Neural cell (in vitro differentiated cells): ENCODE data around the gene SRSF7. TPM values are rescaled to one million over a fixed set of nuclear protein-coding genes. Genes with fewer than 3 reads are reported as not detected.
"Not testable (repeated sequence)": the region's sequence is repeated elsewhere in the genome, so short reads cannot be mapped to it uniquely, and the experiment has no call there.

Source experiments
- H2AFZ ChIP-seq: fragments of 200-600, 300-800 bp; sonication (generic), shearing (Covaris generic); 2 replicates; pipeline ENCODE4 v1.6.0; 2014; ENCODE audit warnings: low read depth, mild to moderate bottlenecking, antibody characterized with exemption, low read length, moderate library complexity
- H3F3A ChIP-seq: fragments of 200-600 bp; shearing (Covaris generic); 2 replicates; pipeline ENCODE4 v1.6.1; 2016; ENCODE audit warnings: mild to moderate bottlenecking, moderate library complexity, mixed read lengths, antibody characterized with exemption, low read length; ENCODE audit not compliant: insufficient read depth, poor library complexity, severe bottlenecking
- H3K27ac ChIP-seq: fragments of 200-600, 300-800 bp; sonication (generic), shearing (Covaris generic); 2 replicates; pipeline ENCODE4 v1.5.1; 2014; ENCODE audit warnings: mild to moderate bottlenecking, low read length, moderate library complexity
- H3K27me3 ChIP-seq: fragments of 300-800, 200-600 bp; sonication (generic), shearing (Covaris generic); 2 replicates; pipeline ENCODE4 v1.6.0; 2014; ENCODE audit warnings: mild to moderate bottlenecking, low read depth, low read length, moderate library complexity; ENCODE audit not compliant: insufficient read depth
- H3K36me3 ChIP-seq: fragments of 300-800, 200-600 bp; sonication (generic), shearing (Covaris generic); 2 replicates; pipeline ENCODE4 v1.5.1; 2014; ENCODE audit warnings: mild to moderate bottlenecking, antibody characterized with exemption, low read length, moderate library complexity; ENCODE audit not compliant: insufficient read depth
- H3K4me2 ChIP-seq: fragments of 300-800, 200-600 bp; sonication (generic), shearing (Covaris generic); 2 replicates; pipeline ENCODE4 v1.6.0; 2014; ENCODE audit warnings: mild to moderate bottlenecking, low read length
- H3K4me3 ChIP-seq: fragments of 300-800, 200-600 bp; sonication (generic), shearing (Covaris generic); 2 replicates; pipeline ENCODE4 v1.5.1; 2014; ENCODE audit warnings: mild to moderate bottlenecking, low read length, moderate library complexity
- H3K79me2 ChIP-seq: fragments of 200-600 bp; shearing (Covaris generic); replicated peaks from 2 replicates; pipeline ENCODE4 v1.6.0; 2014; ENCODE audit warnings: mild to moderate bottlenecking, low read length, moderate library complexity; ENCODE audit not compliant: insufficient read depth
- H3K9ac ChIP-seq: fragments of 300-800, 200-600 bp; sonication (generic), shearing (Covaris generic); 2 replicates; pipeline ENCODE4 v1.6.1; 2016; ENCODE audit warnings: mild to moderate bottlenecking, low read length, mixed read lengths
- H3K9me2 ChIP-seq: fragments of 200-600 bp; shearing (Covaris generic); 2 replicates; pipeline ENCODE4 v1.6.1; 2016; ENCODE audit warnings: mild to moderate bottlenecking, low read length, mixed read lengths; ENCODE audit not compliant: insufficient read depth
- H3K9me3 ChIP-seq: fragments of 200-600, 300-800 bp; sonication (generic), shearing (Covaris generic); 2 replicates; pipeline ENCODE4 v1.6.1; 2016; ENCODE audit warnings: mild to moderate bottlenecking, mixed run types, low read length, moderate library complexity, mixed read lengths
- H4K20me1 ChIP-seq: fragments of 200-600 bp; shearing (Covaris generic); 2 replicates; pipeline ENCODE4 v1.6.1; 2016; ENCODE audit warnings: mild to moderate bottlenecking, mixed run types; ENCODE audit not compliant: insufficient read depth
- EP300 ChIP-seq: fragments of 450-650 bp; conservative IDR thresholded peaks from 2 replicates; pipeline ENCODE4 v1.6.1; 2014; ENCODE audit warnings: antibody characterized with exemption, mild to moderate bottlenecking, moderate library complexity; ENCODE audit not compliant: poor library complexity, severe bottlenecking
- EZH2 ChIP-seq: fragments of 200-600, 300-800 bp; shearing (Covaris generic), sonication (generic); IDR thresholded peaks from 2 replicates; pipeline ENCODE4 v1.6.1; 2014; ENCODE audit warnings: antibody characterized with exemption, low read length, borderline replicate concordance, mild to moderate bottlenecking; ENCODE audit not compliant: insufficient read depth, poor library complexity, severe bottlenecking
- MXI1 ChIP-seq: fragments of 450-650 bp; conservative IDR thresholded peaks from 2 replicates; pipeline ENCODE4 v1.6.1; 2014; ENCODE audit warnings: antibody characterized with exemption, mild to moderate bottlenecking; ENCODE audit not compliant: poor library complexity, severe bottlenecking
- POLR2AphosphoS5 ChIP-seq: IDR thresholded peaks from 2 replicates; pipeline ENCODE4 v1.6.1; 2012
- RAD21 ChIP-seq: fragments of 450-650 bp; conservative IDR thresholded peaks from 2 replicates; pipeline ENCODE4 v1.6.1; 2014; ENCODE audit warnings: antibody characterized with exemption, mild to moderate bottlenecking, moderate library complexity
- SMC3 ChIP-seq: fragments of 450-650 bp; conservative IDR thresholded peaks from 2 replicates; pipeline ENCODE4 v1.6.1; 2014; ENCODE audit warnings: antibody characterized with exemption, mild to moderate bottlenecking, moderate library complexity; ENCODE audit not compliant: poor library complexity
- TAF1 ChIP-seq: IDR thresholded peaks from 2 replicates; pipeline ENCODE4 v1.6.1; 2012; ENCODE audit warnings: low read depth
- polyA plus RNA-seq: library from polyadenylated mRNA; depleted of rRNA; stranded (reverse); fragments of >200 nt; gene quantifications from 2 replicates; pipeline ENCODE4 v1.2.3, GENCODE V29; 2014
- TF ChIP-seq, protein P1 (sequence below): IDR thresholded peaks from 2 replicates; pipeline ENCODE4 v1.6.1; 2012; ENCODE audit warnings: borderline replicate concordance
- TF ChIP-seq, protein P2 (sequence below): fragments of 450-650 bp; IDR thresholded peaks from 2 replicates; pipeline ENCODE4 v1.5.1; 2014; ENCODE audit warnings: antibody characterized with exemption, mild to moderate bottlenecking, moderate library complexity; ENCODE audit not compliant: poor library complexity, severe bottlenecking

SRSF7 gene
- polyA plus RNA-seq, 1 donor from 2014 or later: 286 TPM

DNA sequence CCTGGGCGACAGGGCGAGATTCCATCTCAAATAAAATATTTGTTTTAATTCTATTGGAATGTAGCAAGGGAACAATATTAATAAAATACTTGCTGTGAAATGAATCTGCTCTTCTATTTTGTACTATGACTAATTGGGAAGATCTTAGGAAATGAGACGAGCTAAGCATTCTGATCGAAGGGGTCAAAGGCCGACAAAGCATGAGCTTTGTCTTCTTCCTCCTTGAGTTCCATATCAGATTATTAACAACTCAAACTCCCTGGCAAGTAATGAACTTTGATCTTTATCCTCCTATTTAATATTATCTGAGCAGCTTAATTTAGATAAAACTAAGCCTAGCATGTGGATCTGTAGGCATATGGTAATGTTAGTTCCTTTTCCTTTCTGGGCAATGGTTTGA is 42.4 kb upstream of the SRSF7 start:
- no peak overlapping the region for H3K4me3 ChIP-seq
- no peaks in the 10 kb centered on the region for H3K36me3 ChIP-seq
- H4K20me1 ChIP-seq: no peaks in the 10 kb centered on the region
- no peak overlapping the region for H2AFZ ChIP-seq
- H3K27ac ChIP-seq: no peak overlapping the region
- H3K4me2 ChIP-seq: no peak overlapping the region
- no peaks in the 10 kb centered on the region for H3K9me3 ChIP-seq
- H3K9me2 ChIP-seq: no peaks in the 10 kb centered on the region
- H3F3A ChIP-seq: no peaks in the 10 kb centered on the region
- no peak overlapping the region for H3K9ac ChIP-seq
- H3K27me3 ChIP-seq: no peaks in the 10 kb centered on the region
- TF ChIP-seq RAD21 (no peak), EZH2 (no peak), TAF1 (no peak), SMC3 (no peak), EP300 (no peak), MXI1 (no peak)
- TF ChIP-seq, protein P1, sequence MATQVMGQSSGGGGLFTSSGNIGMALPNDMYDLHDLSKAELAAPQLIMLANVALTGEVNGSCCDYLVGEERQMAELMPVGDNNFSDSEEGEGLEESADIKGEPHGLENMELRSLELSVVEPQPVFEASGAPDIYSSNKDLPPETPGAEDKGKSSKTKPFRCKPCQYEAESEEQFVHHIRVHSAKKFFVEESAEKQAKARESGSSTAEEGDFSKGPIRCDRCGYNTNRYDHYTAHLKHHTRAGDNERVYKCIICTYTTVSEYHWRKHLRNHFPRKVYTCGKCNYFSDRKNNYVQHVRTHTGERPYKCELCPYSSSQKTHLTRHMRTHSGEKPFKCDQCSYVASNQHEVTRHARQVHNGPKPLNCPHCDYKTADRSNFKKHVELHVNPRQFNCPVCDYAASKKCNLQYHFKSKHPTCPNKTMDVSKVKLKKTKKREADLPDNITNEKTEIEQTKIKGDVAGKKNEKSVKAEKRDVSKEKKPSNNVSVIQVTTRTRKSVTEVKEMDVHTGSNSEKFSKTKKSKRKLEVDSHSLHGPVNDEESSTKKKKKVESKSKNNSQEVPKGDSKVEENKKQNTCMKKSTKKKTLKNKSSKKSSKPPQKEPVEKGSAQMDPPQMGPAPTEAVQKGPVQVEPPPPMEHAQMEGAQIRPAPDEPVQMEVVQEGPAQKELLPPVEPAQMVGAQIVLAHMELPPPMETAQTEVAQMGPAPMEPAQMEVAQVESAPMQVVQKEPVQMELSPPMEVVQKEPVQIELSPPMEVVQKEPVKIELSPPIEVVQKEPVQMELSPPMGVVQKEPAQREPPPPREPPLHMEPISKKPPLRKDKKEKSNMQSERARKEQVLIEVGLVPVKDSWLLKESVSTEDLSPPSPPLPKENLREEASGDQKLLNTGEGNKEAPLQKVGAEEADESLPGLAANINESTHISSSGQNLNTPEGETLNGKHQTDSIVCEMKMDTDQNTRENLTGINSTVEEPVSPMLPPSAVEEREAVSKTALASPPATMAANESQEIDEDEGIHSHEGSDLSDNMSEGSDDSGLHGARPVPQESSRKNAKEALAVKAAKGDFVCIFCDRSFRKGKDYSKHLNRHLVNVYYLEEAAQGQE: no peak
- TF ChIP-seq, protein P2, sequence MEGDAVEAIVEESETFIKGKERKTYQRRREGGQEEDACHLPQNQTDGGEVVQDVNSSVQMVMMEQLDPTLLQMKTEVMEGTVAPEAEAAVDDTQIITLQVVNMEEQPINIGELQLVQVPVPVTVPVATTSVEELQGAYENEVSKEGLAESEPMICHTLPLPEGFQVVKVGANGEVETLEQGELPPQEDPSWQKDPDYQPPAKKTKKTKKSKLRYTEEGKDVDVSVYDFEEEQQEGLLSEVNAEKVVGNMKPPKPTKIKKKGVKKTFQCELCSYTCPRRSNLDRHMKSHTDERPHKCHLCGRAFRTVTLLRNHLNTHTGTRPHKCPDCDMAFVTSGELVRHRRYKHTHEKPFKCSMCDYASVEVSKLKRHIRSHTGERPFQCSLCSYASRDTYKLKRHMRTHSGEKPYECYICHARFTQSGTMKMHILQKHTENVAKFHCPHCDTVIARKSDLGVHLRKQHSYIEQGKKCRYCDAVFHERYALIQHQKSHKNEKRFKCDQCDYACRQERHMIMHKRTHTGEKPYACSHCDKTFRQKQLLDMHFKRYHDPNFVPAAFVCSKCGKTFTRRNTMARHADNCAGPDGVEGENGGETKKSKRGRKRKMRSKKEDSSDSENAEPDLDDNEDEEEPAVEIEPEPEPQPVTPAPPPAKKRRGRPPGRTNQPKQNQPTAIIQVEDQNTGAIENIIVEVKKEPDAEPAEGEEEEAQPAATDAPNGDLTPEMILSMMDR: no peak
- H3K79me2 ChIP-seq: no peaks in the 10 kb centered on the region

DNA sequence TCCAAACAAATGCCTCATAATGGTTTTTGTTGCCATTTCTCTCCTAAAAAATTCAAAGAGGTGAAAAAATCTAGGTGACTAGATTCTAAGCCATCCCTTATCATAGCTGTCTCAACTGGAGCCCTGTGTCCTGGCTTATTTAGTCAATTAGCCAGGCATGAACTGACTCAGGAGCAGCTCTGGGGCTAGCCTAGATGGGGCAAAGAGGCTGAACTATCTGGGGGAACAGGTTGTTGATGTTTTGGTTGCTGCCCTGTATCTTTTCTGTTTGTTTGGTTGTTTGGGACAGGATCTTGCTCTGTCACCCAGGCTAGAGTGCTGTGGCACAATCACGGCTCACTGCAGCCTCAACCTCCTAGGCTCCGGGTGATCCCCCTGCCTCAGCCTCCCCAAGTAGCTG is 41.6 kb upstream of the SRSF7 start:
- Histone ChIP-seq H2AFZ (no peak overlapping the region), H3K9ac (no peak overlapping the region), H3K4me2 (no peak overlapping the region), H3F3A (no peaks in the 10 kb centered on the region), H3K27me3 (no peaks in the 10 kb centered on the region), H3K79me2 (no peaks in the 10 kb centered on the region), H3K27ac (no peak overlapping the region), H3K4me3 (no peak overlapping the region), H4K20me1 (no peaks in the 10 kb centered on the region), H3K36me3 (no peaks in the 10 kb centered on the region), H3K9me3 (no peaks in the 10 kb centered on the region), H3K9me2 (no peaks in the 10 kb centered on the region)
- TF ChIP-seq RAD21 (no peak), MXI1 (no peak), POLR2AphosphoS5 (no peak), EZH2 (no peak), SMC3 (no peak), TAF1 (no peak), EP300 (no peak)
- TF ChIP-seq, protein P1: no peak
- TF ChIP-seq, protein P2: no peak

DNA sequence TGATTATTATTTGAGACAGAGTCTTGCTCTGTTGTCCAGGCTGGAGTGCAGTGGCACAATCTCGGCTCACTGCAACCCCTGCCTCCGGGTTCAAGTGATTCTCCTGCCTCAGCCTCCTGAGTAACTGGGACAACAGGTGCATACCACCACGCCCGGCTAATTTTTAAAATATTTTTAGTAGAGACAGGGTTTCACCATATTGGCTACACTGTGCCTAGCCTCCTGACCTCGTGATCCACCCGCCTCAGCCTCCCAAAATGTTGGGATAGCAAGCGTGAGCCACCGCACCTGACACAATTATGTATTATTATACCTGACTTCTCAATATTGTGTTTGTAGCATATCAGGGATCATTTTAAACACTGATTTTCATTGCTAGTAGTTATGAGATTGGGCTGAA is 41.2 kb upstream of the SRSF7 start:
- not testable (repeated sequence) for H3K27me3 ChIP-seq, H3K79me2 ChIP-seq, H3K4me2 ChIP-seq, H3K9ac ChIP-seq, H3K4me3 ChIP-seq, H3K9me2 ChIP-seq, H2AFZ ChIP-seq, H3K9me3 ChIP-seq, H3K36me3 ChIP-seq, H3K27ac ChIP-seq, H4K20me1 ChIP-seq, H3F3A ChIP-seq
